Fibroblast of villous mesenchyme (primary cell): ENCODE measurements around the gene FAAP100. TPM values are rescaled to one million over a fixed set of nuclear protein-coding genes. Genes with fewer than 3 reads are reported as not detected.

Source experiments
- DNase-seq: peaks from one replicate; pipeline ENCODE4 v3.0.0-alpha.2; 2010; ENCODE audit warnings: low read depth
- H3K4me3 ChIP-seq: 2 replicates; pipeline ENCODE4 v1.5.1; 2011; ENCODE audit warnings: low read depth, mild to moderate bottlenecking, low read length
- CTCF ChIP-seq: IDR thresholded peaks from 2 replicates; pipeline ENCODE4 v1.5.1; 2012; ENCODE audit warnings: low read depth, mild to moderate bottlenecking, low read length; ENCODE audit not compliant: insufficient read depth
- total RNA-seq: library from RNA; depleted of rRNA; stranded (reverse); fragments of >200 nt; gene quantifications from 2 replicates; pipeline ENCODE4 v1.2.3, GENCODE V29; 2012

Gene FAAP100
- total RNA-seq, 1 donor, result 27.6 TPM

DNA sequence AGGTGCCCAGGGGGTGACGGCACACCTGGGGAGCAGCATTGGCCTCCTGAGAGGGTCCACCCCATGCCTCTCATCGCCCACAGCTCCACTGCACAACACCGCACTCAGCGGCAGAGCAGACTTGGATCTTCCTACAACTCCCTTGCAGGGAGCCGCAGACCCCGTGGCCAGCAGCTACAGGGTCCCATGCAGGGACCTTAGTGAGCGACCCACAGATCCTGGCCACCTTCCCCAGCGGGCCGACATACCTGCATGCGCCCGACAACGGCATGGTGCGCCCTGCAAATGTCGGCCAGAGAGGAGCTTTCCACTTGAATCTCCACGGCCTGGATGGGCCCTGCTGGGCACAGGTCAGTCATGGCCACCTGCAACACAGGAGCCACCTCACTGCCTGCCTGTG lies 8.4 kb downstream of the FAAP100 start:
- no peak for TF ChIP-seq CTCF
- no peak overlapping the region for H3K4me3 ChIP-seq
- no peak for DNase-seq

DNA sequence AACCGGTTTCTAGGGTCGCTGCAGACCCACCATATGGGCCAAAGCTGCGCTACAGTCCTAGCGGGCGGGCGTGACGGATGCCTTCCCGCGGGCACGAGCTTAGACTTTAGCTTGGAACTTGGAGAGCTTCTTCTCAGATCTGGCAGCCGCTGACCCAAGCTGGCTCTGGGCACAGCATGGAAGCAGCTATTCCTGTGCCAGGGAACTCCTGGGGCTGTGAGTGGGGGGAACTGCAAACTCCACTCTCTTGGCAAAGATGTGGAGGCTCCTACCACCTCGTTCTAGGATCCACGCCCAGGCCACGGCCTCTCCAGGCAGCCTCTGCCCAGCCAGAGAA lies 8.8 kb downstream of the FAAP100 start:
- no peak overlapping the region for H3K4me3 ChIP-seq
- TF ChIP-seq CTCF, result no peak
- no peak for DNase-seq

- no peak for TF ChIP-seq CTCF
- DNase-seq, result no peak
- no peak overlapping the region for H3K4me3 ChIP-seq
These were observed 9.5 kb downstream of the FAAP100 start for GRCh38 chr17:81542431-81543338.

DNA sequence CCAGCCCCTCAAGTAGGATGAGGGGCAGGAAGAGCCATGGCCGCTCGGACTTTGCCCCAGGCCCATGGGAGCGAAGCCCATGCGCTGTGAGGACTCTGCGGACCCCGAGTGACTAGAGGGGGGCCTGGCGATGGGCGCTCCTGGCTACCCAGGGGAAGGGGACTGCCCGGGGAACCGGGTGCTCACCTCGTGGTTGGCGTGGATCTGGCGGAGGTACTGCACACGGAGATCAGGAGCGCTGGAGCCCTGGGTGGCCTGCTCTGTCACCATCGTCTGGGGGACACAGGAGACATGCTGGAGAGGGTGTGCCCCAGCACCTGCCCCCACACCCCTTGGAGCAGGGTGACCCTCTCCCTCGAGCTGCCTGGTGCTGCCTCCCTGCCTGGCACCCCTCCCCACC lies 11.0 kb downstream of the FAAP100 start:
- no peak for DNase-seq
- TF ChIP-seq CTCF, result no peak
- H3K4me3 ChIP-seq, result no peak overlapping the region

DNA sequence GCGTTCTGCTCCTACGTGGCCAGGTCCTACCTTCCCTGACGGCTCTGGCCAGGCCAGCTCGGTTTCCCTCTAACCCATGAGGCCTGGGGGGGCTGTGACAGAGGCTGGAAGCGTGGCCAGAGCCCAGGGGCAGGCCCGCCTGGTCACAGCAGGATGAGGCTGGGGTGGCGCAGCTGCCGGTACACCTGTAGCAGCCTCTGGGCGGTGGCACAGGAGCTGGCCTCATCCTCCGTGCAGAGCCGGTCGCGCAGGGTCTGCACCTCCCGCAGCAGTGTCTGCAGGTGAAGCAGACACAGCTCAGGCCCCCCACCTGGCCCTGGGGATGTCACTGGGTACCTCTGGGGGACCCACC lies 11.5 kb downstream of the FAAP100 start:
- TF ChIP-seq CTCF, result no peak
- H3K4me3 ChIP-seq, result no peak overlapping the region
- DNase-seq, result no peak

DNA sequence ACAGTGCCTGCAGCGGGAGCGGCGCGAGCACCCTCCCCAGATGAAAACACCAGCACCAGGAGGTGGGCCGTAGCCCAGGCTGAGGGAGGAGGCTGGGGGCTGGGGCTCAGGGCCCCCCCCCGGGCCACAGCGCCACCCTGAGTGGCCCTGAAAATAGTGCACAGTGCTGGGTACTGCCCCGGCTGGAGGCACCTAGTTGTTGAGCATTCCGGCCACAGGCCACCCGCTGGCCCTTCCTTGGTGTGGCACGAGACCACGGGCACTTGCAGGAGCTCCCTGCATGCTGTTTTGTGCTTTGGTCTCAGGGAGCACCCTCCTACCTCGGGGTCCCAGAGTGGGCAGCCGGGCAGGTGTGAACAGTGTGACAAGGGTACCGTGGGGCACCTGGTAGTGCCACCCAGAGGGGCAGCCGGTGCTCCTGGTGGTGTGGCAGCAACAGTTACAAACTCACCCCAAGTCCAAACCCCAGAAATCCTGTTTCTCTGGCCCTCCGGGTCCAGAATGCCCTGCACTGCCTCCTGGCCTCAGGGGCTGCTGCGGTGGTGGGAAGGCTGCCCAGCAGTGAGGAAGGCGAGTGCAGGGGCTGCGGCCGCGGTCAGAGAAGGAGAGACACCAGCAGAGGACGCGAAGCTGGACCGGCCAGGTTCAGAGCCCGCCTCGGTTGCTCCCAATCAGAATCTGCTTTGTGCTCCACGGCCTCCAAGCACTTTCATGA lies 12.0 kb downstream of the FAAP100 start:
- DNase-seq, result no peak
- no peak for TF ChIP-seq CTCF
- H3K4me3 ChIP-seq, result no peak overlapping the region
